Stimulated activated CD4-positive, alpha-beta T cell treated with anti-CD3 and anti-CD28 coated beads, Interleukin-12 subunit alpha, Interleukin-12 subunit beta, amount 100 ng/mL, for 24 hours (primary cell): ENCODE data around the gene CLBA1.

Experiments used
- DNase-seq, 2 experiments: peaks; one replicate each; pipeline ENCODE4 v3.0.0-alpha.2; 2020; ENCODE audit warnings: low read depth in 2 of 2

Gene CLBA1

GRCh38 chr14:104979758-104980610, 5.6 kb upstream of the CLBA1 start:
- no peak for DNase-seq

GRCh38 chr14:104980611-104981531, 4.7 kb upstream of the CLBA1 start:
- DNase-seq: no peak

GRCh38 chr14:104981699-104982541, 3.7 kb upstream of the CLBA1 start:
- DNase-seq: no peak

GRCh38 chr14:104982548-104983230, 2.9 kb upstream of the CLBA1 start:
- no peak for DNase-seq

- no peak for DNase-seq
These were observed 2.3 kb upstream of the CLBA1 start for GRCh38 chr14:104983231-104983721.

- no peak for DNase-seq
These were observed 1.3 kb upstream of the CLBA1 start for GRCh38 chr14:104984056-104984894.

GRCh38 chr14:104986487-104987164, 1.0 kb downstream of the CLBA1 start:
- DNase-seq: no peak

- DNase-seq: no peak
These were observed 3.8 kb downstream of the CLBA1 start for GRCh38 chr14:104989236-104989950.

GRCh38 chr14:104989951-104990303, 4.3 kb downstream of the CLBA1 start:
- DNase-seq: no peak

GRCh38 chr14:104991896-104992230, 6.3 kb downstream of the CLBA1 start:
- no peak for DNase-seq

- DNase-seq: no peak
These were observed 6.9 kb downstream of the CLBA1 start for GRCh38 chr14:104992501-104992900.

GRCh38 chr14:104993306-104993705, 7.7 kb downstream of the CLBA1 start:
- no peak for DNase-seq

- no peak for DNase-seq
These were observed 8.4 kb downstream of the CLBA1 start for GRCh38 chr14:104993808-104994591.

- DNase-seq: no peak
These were observed 9.4 kb downstream of the CLBA1 start for GRCh38 chr14:104994978-104995377.

- DNase-seq: no peak
These were observed 10.4 kb downstream of the CLBA1 start for GRCh38 chr14:104996032-104996431.

GRCh38 chr14:104996483-104996882, 10.9 kb downstream of the CLBA1 start:
- no peak for DNase-seq

GRCh38 chr14:104998801-104999200, 13.2 kb downstream of the CLBA1 start:
- DNase-seq: no peak

- DNase-seq: no peak
These were observed 13.8 kb downstream of the CLBA1 start for GRCh38 chr14:104999361-104999760.
